ES-I3 (cell line): ENCODE data around the gene POP4.

Source experiments
- H3K36me3 ChIP-seq: 2 replicates; pipeline ENCODE4 v1.6.1; 2013; ENCODE audit warnings: mild to moderate bottlenecking, low read length, control low read depth, moderate library complexity; ENCODE audit not compliant: insufficient read depth
- H3K4me1 ChIP-seq: 2 replicates; pipeline ENCODE4 v1.6.1; 2013; ENCODE audit warnings: mild to moderate bottlenecking, control low read depth, low read length; ENCODE audit not compliant: insufficient read depth
- H3K9ac ChIP-seq: 2 replicates; pipeline ENCODE4 v1.6.1; 2013; ENCODE audit warnings: low read depth, mild to moderate bottlenecking, low read length, moderate library complexity
- H3K9me3 ChIP-seq: 2 replicates; pipeline ENCODE4 v1.6.1; 2013; ENCODE audit warnings: mild to moderate bottlenecking, low read length, moderate library complexity; ENCODE audit not compliant: control insufficient read depth, insufficient read depth

Gene POP4

GRCh38 chr19:29587518-29587986 lies 18.5 kb upstream of the POP4 start:
- no peaks in the 10 kb centered on the region; the same call in 1 of the 2 replicates for H3K9me3 ChIP-seq
- H3K9ac ChIP-seq, result no peak overlapping the region
- H3K4me1 ChIP-seq, result no peaks in the 10 kb centered on the region
- no peaks in the 10 kb centered on the region for H3K36me3 ChIP-seq

GRCh38 chr19:29588095-29588494 lies 18.0 kb upstream of the POP4 start:
- Histone ChIP-seq H3K9ac (no peak overlapping the region), H3K4me1 (no peaks in the 10 kb centered on the region), H3K36me3 (no peaks in the 10 kb centered on the region), H3K9me3 (no peaks in the 10 kb centered on the region; the same call in 1 of the 2 replicates)

GRCh38 chr19:29590278-29590677 lies 15.8 kb upstream of the POP4 start:
- Histone ChIP-seq H3K9ac (no peak overlapping the region), H3K36me3 (no peaks in the 10 kb centered on the region), H3K9me3 (no peaks in the 10 kb centered on the region; the same call in 1 of the 2 replicates), H3K4me1 (no peaks in the 10 kb centered on the region)

- H3K4me1 ChIP-seq, result peaks cover 12% of the 10 kb centered on the region
- H3K36me3 ChIP-seq, result no peaks in the 10 kb centered on the region
- no peak overlapping the region for H3K9ac ChIP-seq
Measured at GRCh38 chr19:29591670-29592069, 14.4 kb upstream of the POP4 start.

GRCh38 chr19:29593869-29594268 lies 12.2 kb upstream of the POP4 start:
- Histone ChIP-seq H3K9me3 (no peaks in the 10 kb centered on the region; the same call in 1 of the 2 replicates), H3K4me1 (peaks cover 15% of the 10 kb centered on the region), H3K9ac (no peak overlapping the region), H3K36me3 (no peaks in the 10 kb centered on the region)

More at GRCh38 chr19:29591670-29592069, 14.4 kb upstream of the POP4 start:
- H3K9me3 ChIP-seq, result no peaks in the 10 kb centered on the region; the same call in 1 of the 2 replicates

- no peak overlapping the region for H3K9ac ChIP-seq
- no peaks in the 10 kb centered on the region for H3K9me3 ChIP-seq
- H3K4me1 ChIP-seq, result peaks cover 15% of the 10 kb centered on the region
- H3K36me3 ChIP-seq, result no peaks in the 10 kb centered on the region
Measured at GRCh38 chr19:29596080-29596727, 9.9 kb upstream of the POP4 start.

GRCh38 chr19:29596885-29597525 lies 9.1 kb upstream of the POP4 start:
- Histone ChIP-seq H3K9ac (no peak overlapping the region), H3K4me1 (peaks cover 15% of the 10 kb centered on the region), H3K9me3 (no peaks in the 10 kb centered on the region), H3K36me3 (no peaks in the 10 kb centered on the region)

- no peak overlapping the region for H3K9ac ChIP-seq
- H3K4me1 ChIP-seq, result peaks cover 15% of the 10 kb centered on the region
- no peaks in the 10 kb centered on the region for H3K36me3 ChIP-seq
- no peaks in the 10 kb centered on the region for H3K9me3 ChIP-seq
Measured at GRCh38 chr19:29598036-29598435, 8.0 kb upstream of the POP4 start.

GRCh38 chr19:29598496-29598895 lies 7.6 kb upstream of the POP4 start:
- Histone ChIP-seq H3K4me1 (peaks cover 15% of the 10 kb centered on the region), H3K9ac (no peak overlapping the region), H3K36me3 (no peaks in the 10 kb centered on the region), H3K9me3 (no peaks in the 10 kb centered on the region)

- Histone ChIP-seq H3K4me1 (no peaks in the 10 kb centered on the region), H3K36me3 (no peaks in the 10 kb centered on the region), H3K9ac (no peak overlapping the region), H3K9me3 (no peaks in the 10 kb centered on the region)
Measured at GRCh38 chr19:29603308-29603707, 2.8 kb upstream of the POP4 start.

- Histone ChIP-seq H3K36me3 (peaks cover under 1% of the 10 kb centered on the region), H3K9me3 (no peaks in the 10 kb centered on the region), H3K4me1 (no peaks in the 10 kb centered on the region), H3K9ac (peak overlapping the region; percentile 80)
Measured at GRCh38 chr19:29606420-29606747, 301 bp downstream of the POP4 start.

GRCh38 chr19:29609636-29610035 lies 3.6 kb downstream of the POP4 start:
- Histone ChIP-seq H3K36me3 (peaks cover 13% of the 10 kb centered on the region), H3K4me1 (no peaks in the 10 kb centered on the region), H3K9ac (no peak overlapping the region), H3K9me3 (no peaks in the 10 kb centered on the region)

GRCh38 chr19:29610213-29610573 lies 4.1 kb downstream of the POP4 start:
- no peak overlapping the region for H3K9ac ChIP-seq
- H3K9me3 ChIP-seq, result no peaks in the 10 kb centered on the region
- H3K36me3 ChIP-seq, result peaks cover 13% of the 10 kb centered on the region
- H3K4me1 ChIP-seq, result no peaks in the 10 kb centered on the region

- Histone ChIP-seq H3K9ac (no peak overlapping the region), H3K4me1 (no peaks in the 10 kb centered on the region), H3K36me3 (peaks cover 13% of the 10 kb centered on the region), H3K9me3 (no peaks in the 10 kb centered on the region)
Measured at GRCh38 chr19:29610574-29611271, 4.6 kb downstream of the POP4 start.

GRCh38 chr19:29612121-29612520 lies 6.0 kb downstream of the POP4 start:
- no peaks in the 10 kb centered on the region for H3K4me1 ChIP-seq
- H3K36me3 ChIP-seq, result peaks cover 13% of the 10 kb centered on the region
- no peak overlapping the region for H3K9ac ChIP-seq
- H3K9me3 ChIP-seq, result no peaks in the 10 kb centered on the region
